WTC11 (cell line): ENCODE results near the gene TMEM181. TPM values are rescaled to one million over a fixed set of nuclear protein-coding genes. Genes with fewer than 3 reads are reported as not detected.

Experiments used
- ATAC-seq: fragments of 200-7000 bp; cut with Tn5 transposase; 2 replicates; pipeline ENCODE4 v1.10.0; 2021; ENCODE audit warnings: mild to moderate bottlenecking, moderate library complexity
- CTCF ChIA-PET: fragments of 300-600 bp; sonication (Branson Sonifier 250); formaldehyde crosslinking; loops from one replicate; lab custom pipeline; 2021; ENCODE audit warnings: antibody characterized with exemption; lab: Charles Lee
- POLR2A ChIA-PET: fragments of 350-600 bp; sonication (Branson Sonifier 250); formaldehyde crosslinking; loops from one replicate; lab custom pipeline; 2021; ENCODE audit warnings: antibody characterized with exemption; lab: Charles Lee
- DNase-seq: peaks from one replicate; pipeline ENCODE4 v3.0.0; 2021; ENCODE audit warnings: low spot score
- H3K27ac Mint-ChIP-seq: 2 replicates; pipeline ENCODE4 v1.8.0; 2021; ENCODE audit warnings: mixed read lengths
- H3K27me3 Mint-ChIP-seq: 2 replicates; pipeline ENCODE4 v1.8.0; 2021; ENCODE audit warnings: low read depth, mild to moderate bottlenecking, moderate library complexity, mixed read lengths
- H3K36me3 Mint-ChIP-seq: 2 replicates; pipeline ENCODE4 v1.8.0; 2021; ENCODE audit warnings: mixed read lengths
- H3K4me1 Mint-ChIP-seq: 2 replicates; pipeline ENCODE4 v1.8.0; 2022; ENCODE audit warnings: mixed read lengths
- H3K4me3 Mint-ChIP-seq: 2 replicates; pipeline ENCODE4 v1.8.0; 2021; ENCODE audit warnings: mild to moderate bottlenecking, moderate library complexity, mixed read lengths
- H3K9me3 Mint-ChIP-seq: 2 replicates; pipeline ENCODE4 v1.8.0; 2021; ENCODE audit warnings: mixed read lengths
- AFF4 ChIP-seq: sonication (generic); formaldehyde crosslinking; IDR thresholded peaks from 2 replicates; pipeline ENCODE4 v1.8.1; 2023; ENCODE audit warnings: mild to moderate bottlenecking, missing genetic modification reagents, borderline replicate concordance
- ATF1 ChIP-seq: sonication (generic); formaldehyde crosslinking; IDR thresholded peaks from 2 replicates; pipeline ENCODE4 v1.8.1; 2023; ENCODE audit warnings: mild to moderate bottlenecking, moderate library complexity, missing genetic modification reagents
- CBFB ChIP-seq: sonication (generic); formaldehyde crosslinking; IDR thresholded peaks from 2 replicates; pipeline ENCODE4 v1.8.1; 2022; ENCODE audit warnings: mild to moderate bottlenecking, low read depth, missing genetic modification reagents
- CREB1 ChIP-seq: sonication (generic); formaldehyde crosslinking; IDR thresholded peaks from 2 replicates; pipeline ENCODE4 v1.8.0; 2023; ENCODE audit warnings: mild to moderate bottlenecking, missing genetic modification reagents
- E2F1 ChIP-seq: sonication (generic); formaldehyde crosslinking; IDR thresholded peaks from 2 replicates; pipeline ENCODE4 v1.8.0; 2022; ENCODE audit warnings: mild to moderate bottlenecking, missing genetic modification reagents
- ETV6 ChIP-seq: sonication (generic); formaldehyde crosslinking; IDR thresholded peaks from 2 replicates; pipeline ENCODE4 v1.8.1; 2022; ENCODE audit warnings: mild to moderate bottlenecking, missing genetic modification reagents
- GABPB1 ChIP-seq: sonication (generic); formaldehyde crosslinking; IDR thresholded peaks from 2 replicates; pipeline ENCODE4 v1.8.1; 2023; ENCODE audit warnings: mild to moderate bottlenecking, missing genetic modification reagents
- NR1H2 ChIP-seq: sonication (generic); formaldehyde crosslinking; IDR thresholded peaks from 2 replicates; pipeline ENCODE4 v1.9.0; 2021; ENCODE audit warnings: mild to moderate bottlenecking, moderate library complexity, missing genetic modification reagents
- OVOL2 ChIP-seq: fragments of 250-450 bp; sonication (Bioruptor Pico); IDR thresholded peaks from 2 replicates; pipeline ENCODE4 v1.9.0; 2021; ENCODE audit warnings: mild to moderate bottlenecking, borderline replicate concordance
- PRDM15 ChIP-seq: sonication (generic); formaldehyde crosslinking; IDR thresholded peaks from 2 replicates; pipeline ENCODE4 v1.8.0; 2022; ENCODE audit warnings: missing genetic modification reagents
- SMAD4 ChIP-seq: sonication (generic); formaldehyde crosslinking; IDR thresholded peaks from 2 replicates; pipeline ENCODE4 v1.8.0; 2022; ENCODE audit warnings: mild to moderate bottlenecking, missing genetic modification reagents
- SOX15 ChIP-seq: fragments of 250-450 bp; sonication (Bioruptor Pico); IDR thresholded peaks from 2 replicates; pipeline ENCODE4 v1.9.0; 2021; ENCODE audit warnings: mild to moderate bottlenecking
- STAT6 ChIP-seq: sonication (generic); formaldehyde crosslinking; conservative IDR thresholded peaks from 2 replicates; pipeline ENCODE4 v1.8.1; 2023; ENCODE audit warnings: mild to moderate bottlenecking, low read depth, missing genetic modification reagents, moderate library complexity
- TEAD1 ChIP-seq: sonication (generic); formaldehyde crosslinking; IDR thresholded peaks from 2 replicates; pipeline ENCODE4 v1.8.0; 2022; ENCODE audit warnings: mild to moderate bottlenecking, missing genetic modification reagents
- USF2 ChIP-seq: sonication (generic); formaldehyde crosslinking; IDR thresholded peaks from 2 replicates; pipeline ENCODE4 v1.8.1; 2023; ENCODE audit warnings: mild to moderate bottlenecking, missing genetic modification reagents, moderate library complexity
- ZNF138 ChIP-seq: sonication (generic); formaldehyde crosslinking; conservative IDR thresholded peaks from 2 replicates; pipeline ENCODE4 v1.8.1; 2022; ENCODE audit warnings: mild to moderate bottlenecking, moderate library complexity, missing genetic modification reagents
- ZNF263 ChIP-seq: sonication (generic); formaldehyde crosslinking; IDR thresholded peaks from 2 replicates; pipeline ENCODE4 v1.8.1; 2022; ENCODE audit warnings: low read depth, mild to moderate bottlenecking, moderate library complexity, missing genetic modification reagents
- ZNF423 ChIP-seq: fragments of 250-450 bp; sonication (Bioruptor Pico); IDR thresholded peaks from 2 replicates; pipeline ENCODE4 v2.1.2; 2022; ENCODE audit warnings: mild to moderate bottlenecking, moderate library complexity
- ZNF671 ChIP-seq: fragments of 250-450 bp; sonication (Bioruptor Pico); IDR thresholded peaks from 2 replicates; pipeline ENCODE4 v1.8.0; 2021; ENCODE audit warnings: mild to moderate bottlenecking
- total RNA-seq: library from RNA; stranded (reverse); gene quantifications from 3 replicates; pipeline ENCODE4 v1.2.3, GENCODE V29; 2021

TMEM181 gene
- total RNA-seq, 1 experiment from 2014 or later = 18.8 TPM

GRCh38 chr6:158622545-158623190, 62.8 kb downstream of the TMEM181 start (continued):
- TF ChIP-seq AFF4 (no peak), GABPB1 (CRISPR knock-in tag) (no peak), SMAD4 (CRISPR knock-in tag) (no peak), SOX15 (CRISPR knock-in tag) (no peak), CBFB (CRISPR knock-in tag) (no peak), USF2 (no peak), ZNF138 (CRISPR knock-in tag) (no peak), ATF1 (CRISPR knock-in tag) (no peak), OVOL2 (CRISPR knock-in tag) (no peak)
- TF ChIP-seq, all 79 proteins: peak for 0

GRCh38 chr6:158624684-158625682, 65.1 kb downstream of the TMEM181 start:
- Mint-ChIP-seq H3K27me3 (no peaks in the 10 kb centered on the region), H3K9me3 (peaks cover 5% of the 10 kb centered on the region), H3K4me3 (no peak overlapping the region), H3K36me3 (peaks cover 46% of the 10 kb centered on the region), H3K27ac (peak overlapping the region; percentile 81; the same call in 1 of the 2 replicates), H3K4me1 (peaks cover 23% of the 10 kb centered on the region)
- TF ChIP-seq ZNF671 (no peak), NR1H2 (CRISPR knock-in tag) (no peak), ZNF423 (CRISPR knock-in tag) (peak; percentile 36; the same call in 1 of the 2 replicates), ETV6 (CRISPR knock-in tag) (no peak), TEAD1 (CRISPR knock-in tag) (no peak)
- ChIA-PET CTCF (no interaction called here), POLR2A (no interaction called here)
- DNase-seq (no peak), ATAC-seq (no peak)

GRCh38 chr6:158625881-158626305, 66.0 kb downstream of the TMEM181 start:
- TF ChIP-seq E2F1 (no peak), PRDM15 (CRISPR knock-in tag) (no peak), ZNF263 (no peak), CREB1 (CRISPR knock-in tag) (no peak), STAT6 (CRISPR knock-in tag) (no peak)
- ATAC-seq (no peak), DNase-seq (no peak)
- H3K4me1 Mint-ChIP-seq = peaks cover 23% of the 10 kb centered on the region
- H3K27me3 Mint-ChIP-seq = no peaks in the 10 kb centered on the region
- CTCF ChIA-PET = no interaction called here
- H3K27ac Mint-ChIP-seq = peak overlapping the region; percentile 78
- peaks cover 38% of the 10 kb centered on the region for H3K36me3 Mint-ChIP-seq
- POLR2A ChIA-PET = no interaction called here
- no peaks in the 10 kb centered on the region for H3K9me3 Mint-ChIP-seq
- H3K4me3 Mint-ChIP-seq = no peak overlapping the region
